Measurements from ENCODE around the gene S100A16.

DNA sequence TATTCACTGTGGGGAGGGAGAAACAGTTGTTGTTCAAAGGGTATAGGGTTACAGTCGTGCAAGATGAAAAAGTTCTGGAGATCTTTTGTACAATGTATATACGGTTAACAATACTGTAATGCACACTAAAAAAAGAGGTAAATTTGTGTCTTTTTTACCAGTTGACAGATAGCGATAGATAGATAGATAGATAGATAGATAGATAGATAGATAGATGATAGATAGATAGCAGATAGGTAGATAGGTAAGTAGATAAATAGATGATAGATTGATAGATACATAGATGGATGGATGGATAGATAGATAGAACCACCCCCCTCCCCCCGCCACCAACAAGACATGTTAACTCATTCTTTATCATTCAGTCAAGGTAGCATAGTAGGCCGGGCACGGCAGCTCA lies 10.2 kb downstream of the S100A16 start:
- TF ChIP-seq, protein P1, sequence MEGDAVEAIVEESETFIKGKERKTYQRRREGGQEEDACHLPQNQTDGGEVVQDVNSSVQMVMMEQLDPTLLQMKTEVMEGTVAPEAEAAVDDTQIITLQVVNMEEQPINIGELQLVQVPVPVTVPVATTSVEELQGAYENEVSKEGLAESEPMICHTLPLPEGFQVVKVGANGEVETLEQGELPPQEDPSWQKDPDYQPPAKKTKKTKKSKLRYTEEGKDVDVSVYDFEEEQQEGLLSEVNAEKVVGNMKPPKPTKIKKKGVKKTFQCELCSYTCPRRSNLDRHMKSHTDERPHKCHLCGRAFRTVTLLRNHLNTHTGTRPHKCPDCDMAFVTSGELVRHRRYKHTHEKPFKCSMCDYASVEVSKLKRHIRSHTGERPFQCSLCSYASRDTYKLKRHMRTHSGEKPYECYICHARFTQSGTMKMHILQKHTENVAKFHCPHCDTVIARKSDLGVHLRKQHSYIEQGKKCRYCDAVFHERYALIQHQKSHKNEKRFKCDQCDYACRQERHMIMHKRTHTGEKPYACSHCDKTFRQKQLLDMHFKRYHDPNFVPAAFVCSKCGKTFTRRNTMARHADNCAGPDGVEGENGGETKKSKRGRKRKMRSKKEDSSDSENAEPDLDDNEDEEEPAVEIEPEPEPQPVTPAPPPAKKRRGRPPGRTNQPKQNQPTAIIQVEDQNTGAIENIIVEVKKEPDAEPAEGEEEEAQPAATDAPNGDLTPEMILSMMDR (IDR thresholded peaks at IDR 0.05), result no peak
- TF ChIP-seq TP53 (CRISPR knock-in tag; IDR thresholded peaks at IDR 0.05) (no peak), JUNB (IDR thresholded peaks at IDR 0.05) (no peak), POLR2A (IDR thresholded peaks at IDR 0.05; ENCODE audit: low read length) (no peak), HOXB5 (CRISPR knock-in tag; IDR thresholded peaks at IDR 0.05) (no peak), JUN (IDR thresholded peaks at IDR 0.05) (no peak), RFX5 (IDR thresholded peaks at IDR 0.05) (no peak), EHMT2 (IDR thresholded peaks at IDR 0.05; ENCODE audit: low read depth) (no peak)
- TF ChIP-seq, protein P2, sequence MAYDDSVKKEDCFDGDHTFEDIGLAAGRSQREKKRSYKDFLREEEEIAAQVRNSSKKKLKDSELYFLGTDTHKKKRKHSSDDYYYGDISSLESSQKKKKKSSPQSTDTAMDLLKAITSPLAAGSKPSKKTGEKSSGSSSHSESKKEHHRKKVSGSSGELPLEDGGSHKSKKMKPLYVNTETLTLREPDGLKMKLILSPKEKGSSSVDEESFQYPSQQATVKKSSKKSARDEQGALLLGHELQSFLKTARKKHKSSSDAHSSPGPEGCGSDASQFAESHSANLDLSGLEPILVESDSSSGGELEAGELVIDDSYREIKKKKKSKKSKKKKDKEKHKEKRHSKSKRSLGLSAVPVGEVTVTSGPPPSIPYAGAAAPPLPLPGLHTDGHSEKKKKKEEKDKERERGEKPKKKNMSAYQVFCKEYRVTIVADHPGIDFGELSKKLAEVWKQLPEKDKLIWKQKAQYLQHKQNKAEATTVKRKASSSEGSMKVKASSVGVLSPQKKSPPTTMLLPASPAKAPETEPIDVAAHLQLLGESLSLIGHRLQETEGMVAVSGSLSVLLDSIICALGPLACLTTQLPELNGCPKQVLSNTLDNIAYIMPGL (CRISPR knock-in tag; IDR thresholded peaks at IDR 0.05; ENCODE audit: borderline replicate concordance), result no peak
- TF ChIP-seq, protein P3, sequence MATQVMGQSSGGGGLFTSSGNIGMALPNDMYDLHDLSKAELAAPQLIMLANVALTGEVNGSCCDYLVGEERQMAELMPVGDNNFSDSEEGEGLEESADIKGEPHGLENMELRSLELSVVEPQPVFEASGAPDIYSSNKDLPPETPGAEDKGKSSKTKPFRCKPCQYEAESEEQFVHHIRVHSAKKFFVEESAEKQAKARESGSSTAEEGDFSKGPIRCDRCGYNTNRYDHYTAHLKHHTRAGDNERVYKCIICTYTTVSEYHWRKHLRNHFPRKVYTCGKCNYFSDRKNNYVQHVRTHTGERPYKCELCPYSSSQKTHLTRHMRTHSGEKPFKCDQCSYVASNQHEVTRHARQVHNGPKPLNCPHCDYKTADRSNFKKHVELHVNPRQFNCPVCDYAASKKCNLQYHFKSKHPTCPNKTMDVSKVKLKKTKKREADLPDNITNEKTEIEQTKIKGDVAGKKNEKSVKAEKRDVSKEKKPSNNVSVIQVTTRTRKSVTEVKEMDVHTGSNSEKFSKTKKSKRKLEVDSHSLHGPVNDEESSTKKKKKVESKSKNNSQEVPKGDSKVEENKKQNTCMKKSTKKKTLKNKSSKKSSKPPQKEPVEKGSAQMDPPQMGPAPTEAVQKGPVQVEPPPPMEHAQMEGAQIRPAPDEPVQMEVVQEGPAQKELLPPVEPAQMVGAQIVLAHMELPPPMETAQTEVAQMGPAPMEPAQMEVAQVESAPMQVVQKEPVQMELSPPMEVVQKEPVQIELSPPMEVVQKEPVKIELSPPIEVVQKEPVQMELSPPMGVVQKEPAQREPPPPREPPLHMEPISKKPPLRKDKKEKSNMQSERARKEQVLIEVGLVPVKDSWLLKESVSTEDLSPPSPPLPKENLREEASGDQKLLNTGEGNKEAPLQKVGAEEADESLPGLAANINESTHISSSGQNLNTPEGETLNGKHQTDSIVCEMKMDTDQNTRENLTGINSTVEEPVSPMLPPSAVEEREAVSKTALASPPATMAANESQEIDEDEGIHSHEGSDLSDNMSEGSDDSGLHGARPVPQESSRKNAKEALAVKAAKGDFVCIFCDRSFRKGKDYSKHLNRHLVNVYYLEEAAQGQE (IDR thresholded peaks at IDR 0.05), result no peak
- TF ChIP-seq, protein P4, sequence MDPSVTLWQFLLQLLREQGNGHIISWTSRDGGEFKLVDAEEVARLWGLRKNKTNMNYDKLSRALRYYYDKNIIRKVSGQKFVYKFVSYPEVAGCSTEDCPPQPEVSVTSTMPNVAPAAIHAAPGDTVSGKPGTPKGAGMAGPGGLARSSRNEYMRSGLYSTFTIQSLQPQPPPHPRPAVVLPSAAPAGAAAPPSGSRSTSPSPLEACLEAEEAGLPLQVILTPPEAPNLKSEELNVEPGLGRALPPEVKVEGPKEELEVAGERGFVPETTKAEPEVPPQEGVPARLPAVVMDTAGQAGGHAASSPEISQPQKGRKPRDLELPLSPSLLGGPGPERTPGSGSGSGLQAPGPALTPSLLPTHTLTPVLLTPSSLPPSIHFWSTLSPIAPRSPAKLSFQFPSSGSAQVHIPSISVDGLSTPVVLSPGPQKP (IDR thresholded peaks at IDR 0.05; ENCODE audit: low read depth, low read length), result no peak
- TF ChIP-seq, protein P5, sequence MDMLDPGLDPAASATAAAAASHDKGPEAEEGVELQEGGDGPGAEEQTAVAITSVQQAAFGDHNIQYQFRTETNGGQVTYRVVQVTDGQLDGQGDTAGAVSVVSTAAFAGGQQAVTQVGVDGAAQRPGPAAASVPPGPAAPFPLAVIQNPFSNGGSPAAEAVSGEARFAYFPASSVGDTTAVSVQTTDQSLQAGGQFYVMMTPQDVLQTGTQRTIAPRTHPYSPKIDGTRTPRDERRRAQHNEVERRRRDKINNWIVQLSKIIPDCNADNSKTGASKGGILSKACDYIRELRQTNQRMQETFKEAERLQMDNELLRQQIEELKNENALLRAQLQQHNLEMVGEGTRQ (IDR thresholded peaks at IDR 0.05), result no peak
- TF ChIP-seq, protein P6, sequence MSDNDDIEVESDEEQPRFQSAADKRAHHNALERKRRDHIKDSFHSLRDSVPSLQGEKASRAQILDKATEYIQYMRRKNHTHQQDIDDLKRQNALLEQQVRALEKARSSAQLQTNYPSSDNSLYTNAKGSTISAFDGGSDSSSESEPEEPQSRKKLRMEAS (IDR thresholded peaks at IDR 0.05), result no peak

All from A549 (cell line).